HEK293T (cell line): ENCODE data around the gene COL4A4.
A peak's percentile ranks its signal among the peaks of the same experiment; 100 is the strongest.

Experiments
- BHLHE40 ChIP-seq: fragments of 450-650 bp; IDR thresholded peaks from 2 replicates; pipeline ENCODE4 v1.6.1; 2016; ENCODE audit warnings: mild to moderate bottlenecking, moderate library complexity, borderline replicate concordance
- FOXK2 ChIP-seq: fragments of 450-650 bp; IDR thresholded peaks from 2 replicates; pipeline ENCODE4 v1.6.1; 2016; ENCODE audit warnings: mild to moderate bottlenecking
- PKNOX1 ChIP-seq: fragments of 450-650 bp; IDR thresholded peaks from 2 replicates; pipeline ENCODE4 v1.6.1; 2016
- ZNF384 ChIP-seq: fragments of 450-650 bp; IDR thresholded peaks from 2 replicates; pipeline ENCODE4 v1.6.1; 2016

GRCh38 chr2:227124811-227125210, 39.2 kb downstream of the COL4A4 start:
- TF ChIP-seq PKNOX1 (peak; percentile 33; the same call in 1 of the 2 replicates), FOXK2 (no peak), BHLHE40 (no peak), ZNF384 (no peak)
